Panc1 (cell line): Measurements from ENCODE around the gene RABEP1. TPM values are rescaled to one million over a fixed set of nuclear protein-coding genes. Genes with fewer than 3 reads are reported as not detected.

Source experiments
- ATAC-seq: fragments of 200-7000 bp; cut with Tn5 transposase; 2 replicates; pipeline ENCODE4 v1.9.1; 2020; ENCODE audit warnings: mild to moderate bottlenecking, moderate library complexity
- BruUV-seq: library from RNA; stranded (reverse); fragments of 400-500 nt; replicated peaks from 2 replicates; lab custom pipeline; 2021; lab: Mats Ljungman, UMichigan
- CTCF ChIA-PET: fragments of 300-600 bp; sonication (Branson Sonifier 250); formaldehyde crosslinking; loops from one replicate; lab custom pipeline; 2022; ENCODE audit warnings: antibody characterized with exemption; lab: Charles Lee
- POLR2A ChIA-PET: fragments of 300-600 bp; sonication (Branson Sonifier 250); formaldehyde crosslinking; loops from one replicate; lab custom pipeline; 2022; ENCODE audit warnings: antibody characterized with exemption; lab: Charles Lee
- DNase-seq: peaks from one replicate; pipeline ENCODE4 v3.0.0-alpha.2; 2010; ENCODE audit warnings: low read depth, low spot score
- H3K27ac ChIP-seq: 2 replicates; pipeline ENCODE4 v1.5.1; 2011; ENCODE audit warnings: mild to moderate bottlenecking, low read length, inconsistent platforms
- H3K27me3 ChIP-seq: fragments of 200-500 bp; sonication (Bioruptor generic); 2 replicates; pipeline ENCODE4 v1.6.0; 2014; ENCODE audit warnings: low read length, inconsistent platforms; ENCODE audit not compliant: control insufficient read depth, insufficient read depth
- H3K36me3 ChIP-seq: fragments of 200-500 bp; sonication (Bioruptor generic); 2 replicates; pipeline ENCODE4 v1.5.1; 2014; ENCODE audit warnings: inconsistent platforms, mild to moderate bottlenecking, low read length, moderate library complexity; ENCODE audit not compliant: control insufficient read depth, insufficient read depth
- H3K4me1 ChIP-seq: 2 replicates; pipeline ENCODE4 v1.5.1; 2011; ENCODE audit warnings: inconsistent platforms, mild to moderate bottlenecking, low read length, moderate library complexity; ENCODE audit not compliant: control insufficient read depth, insufficient read depth
- H3K4me3 ChIP-seq, 2 experiments: 2 replicates each; pipeline ENCODE4 v1.5.1; 2011 to 2012; ENCODE audit warnings: low read depth in 2 of 2, low read length in 2 of 2, mild to moderate bottlenecking in 2 of 2, inconsistent platforms in 1 of 2, moderate library complexity in 1 of 2
- H3K9me3 ChIP-seq: fragments of 200-500 bp; sonication (Bioruptor generic); 2 replicates; pipeline ENCODE4 v1.5.1; 2014; ENCODE audit warnings: low read depth, mild to moderate bottlenecking, inconsistent platforms, low read length, moderate library complexity; ENCODE audit not compliant: control insufficient read depth, insufficient read depth
- CTCF ChIP-seq: fragments of 450-650 bp; IDR thresholded peaks from 2 replicates; pipeline ENCODE4 v1.5.1; 2017; ENCODE audit warnings: mild to moderate bottlenecking
- POLR2AphosphoS5 ChIP-seq: IDR thresholded peaks from 2 replicates; pipeline ENCODE4 v1.6.1; 2012; ENCODE audit warnings: mild to moderate bottlenecking, low read depth, low read length, moderate library complexity
- REST ChIP-seq, 2 experiments: IDR thresholded peaks; 2 replicates each; pipeline ENCODE4 v1.6.1; 2011 to 2012; ENCODE audit warnings: low read depth in 2 of 2, control low read depth in 1 of 2, low read length in 1 of 2, mild to moderate bottlenecking in 1 of 2, moderate library complexity in 1 of 2; ENCODE audit not compliant: insufficient read depth in 1 of 2
- SIN3A ChIP-seq: IDR thresholded peaks from 2 replicates; pipeline ENCODE4 v1.6.1; 2012; ENCODE audit warnings: low read depth, mild to moderate bottlenecking, low read length, moderate library complexity, borderline replicate concordance; ENCODE audit not compliant: insufficient read depth
- TCF7L2 ChIP-seq: IDR thresholded peaks from 2 replicates; pipeline ENCODE4 v1.6.1; 2011; ENCODE audit warnings: mild to moderate bottlenecking, low read depth, low read length, inconsistent platforms
- in situ Hi-C: cut with HindIII; loops from 2 replicates; pipeline ENCODE4 v1.10.0; 2016; ENCODE audit warnings: low sequenced_read_pairs, low pct_unique_long_range_greater_than_20kb
- intact Hi-C: fragments of 100-400 bp; cut with micrococcal nuclease; formaldehyde crosslinking; loops from one replicate; pipeline ENCODE4 v1.10.0; 2022; ENCODE audit not compliant: unreplicated experiment
- total RNA-seq: library from RNA; stranded (reverse); gene quantifications from one replicate; pipeline ENCODE4 v1.2.1, GENCODE V29; 2021; ENCODE audit not compliant: unreplicated experiment

RABEP1 gene
- total RNA-seq, 1 experiment from 2014 or later, result 28.2 TPM

- no peak for ATAC-seq
Observed at GRCh38 chr17:5364156-5364555, 82.1 kb downstream of the RABEP1 start.

GRCh38 chr17:5364696-5365095, 82.6 kb downstream of the RABEP1 start:
- intact Hi-C loops (no loop called here), in situ Hi-C loops (no loop called here)
- CTCF ChIA-PET, result no interaction called here
- Histone ChIP-seq H3K36me3 (peaks cover 8% of the 10 kb centered on the region), H3K4me1 (no peaks in the 10 kb centered on the region), H3K27ac (no peak overlapping the region), H3K9me3 (no peaks in the 10 kb centered on the region), H3K4me3 (no peak overlapping the region), H3K27me3 (no peaks in the 10 kb centered on the region)
- no peak for DNase-seq
- POLR2A ChIA-PET, result no interaction called here
- BruUV-seq, result no TSS peak
- no peak for ATAC-seq
- TF ChIP-seq POLR2AphosphoS5, result no peak
- no peak for TF ChIP-seq SIN3A
- TF ChIP-seq REST (IDR thresholded peaks at IDR 0.05; ENCODE audit: insufficient read depth in 1 of 2, low read depth in 2 of 2, low read length in 1 of 2), result no peak
- no peak for TF ChIP-seq CTCF
- no peak for TF ChIP-seq TCF7L2

More at GRCh38 chr17:5364156-5364555, 82.1 kb downstream of the RABEP1 start:
- H3K9me3 ChIP-seq, result no peaks in the 10 kb centered on the region
- no TSS peak for BruUV-seq
- H3K36me3 ChIP-seq, result peaks cover 8% of the 10 kb centered on the region
- intact Hi-C loops, result no loop called here
- DNase-seq, result no peak
- H3K4me3 ChIP-seq, result no peak overlapping the region
- ChIA-PET CTCF (no interaction called here), POLR2A (no interaction called here)
- in situ Hi-C loops, result no loop called here
- TF ChIP-seq SIN3A (no peak), TCF7L2 (no peak), CTCF (no peak), REST (IDR thresholded peaks at IDR 0.05; ENCODE audit: insufficient read depth in 1 of 2, low read depth in 2 of 2, low read length in 1 of 2) (no peak), POLR2AphosphoS5 (no peak)
- no peaks in the 10 kb centered on the region for H3K27me3 ChIP-seq
- H3K27ac ChIP-seq, result no peak overlapping the region
- H3K4me1 ChIP-seq, result no peaks in the 10 kb centered on the region
